SU-DHL-6 (cell line): ENCODE measurements around the gene GREB1L.
"Not testable (repeated sequence)": the region's sequence is repeated elsewhere in the genome, so short reads cannot be mapped to it uniquely, and the experiment has no call there.

Experiments
- CTCF ChIP-seq: fragments of 200-600 bp; sonication (generic); IDR thresholded peaks from one replicate; pipeline ENCODE4 v1.5.1; 2017; ENCODE audit warnings: antibody characterized with exemption, mild to moderate bottlenecking, low read length, moderate library complexity; ENCODE audit not compliant: insufficient read depth, poor library complexity, severe bottlenecking
- EZH2phosphoT487 ChIP-seq: fragments of 200-600 bp; sonication (generic), shearing (Covaris generic); conservative IDR thresholded peaks from 2 replicates; pipeline ENCODE4 v1.6.1; 2018; ENCODE audit warnings: mild to moderate bottlenecking, antibody characterized with exemption, low read length, moderate library complexity, mixed read lengths

DNA sequence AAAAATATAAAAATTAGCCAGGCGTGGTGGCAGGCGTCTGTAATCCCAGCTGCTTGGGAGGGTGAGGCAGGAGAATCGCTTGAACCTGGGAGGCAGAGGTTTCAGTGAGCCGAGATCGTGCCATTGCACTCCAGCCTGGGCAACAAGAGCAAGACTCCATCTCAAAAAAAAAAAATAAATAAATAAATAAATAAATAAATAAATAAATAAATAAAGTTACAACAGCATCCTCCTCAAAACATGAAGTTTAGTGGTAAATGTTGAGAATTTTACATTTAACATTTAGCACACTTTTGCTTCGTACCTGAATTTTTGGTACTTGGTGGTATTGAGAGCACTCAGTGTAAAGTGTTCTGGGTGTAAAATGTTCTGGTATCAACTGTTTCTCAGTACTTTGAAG lies 36.2 kb downstream of the GREB1L start:
- not testable (repeated sequence) for TF ChIP-seq CTCF, EZH2phosphoT487
